WERI-Rb-1 (cell line): ENCODE measurements around the gene SPECC1.

Source experiments
- DNase-seq: peaks from one replicate; pipeline ENCODE4 v3.0.0-alpha.2; 2020
- H3K27ac ChIP-seq: fragments of 250-450 bp; sonication (Bioruptor Pico); 2 replicates; pipeline ENCODE4 v1.5.1; 2020; ENCODE audit warnings: mild to moderate bottlenecking, moderate library complexity
- H3K27me3 ChIP-seq: fragments of 250-450 bp; sonication (Bioruptor Pico); 2 replicates; pipeline ENCODE4 v1.5.1; 2021; ENCODE audit warnings: mild to moderate bottlenecking, low read depth, moderate library complexity; ENCODE audit not compliant: insufficient read depth, severe bottlenecking
- H3K36me3 ChIP-seq: fragments of 250-450 bp; sonication (Bioruptor Pico); 2 replicates; pipeline ENCODE4 v1.5.1; 2020; ENCODE audit warnings: mild to moderate bottlenecking, moderate library complexity
- H3K4me3 ChIP-seq: 2 replicates; pipeline ENCODE4 v1.5.1; 2011; ENCODE audit warnings: low read depth, mild to moderate bottlenecking, control low read depth, low read length
- H3K9me3 ChIP-seq: fragments of 250-450 bp; sonication (Bioruptor Pico); 2 replicates; pipeline ENCODE4 v1.5.1; 2021; ENCODE audit warnings: mild to moderate bottlenecking, moderate library complexity; ENCODE audit not compliant: severe bottlenecking
- CTCF ChIP-seq: IDR thresholded peaks from 2 replicates; pipeline ENCODE4 v1.5.1; 2011; ENCODE audit warnings: low read depth, mild to moderate bottlenecking, control low read depth, inconsistent platforms, low read length

The SPECC1 gene

DNA sequence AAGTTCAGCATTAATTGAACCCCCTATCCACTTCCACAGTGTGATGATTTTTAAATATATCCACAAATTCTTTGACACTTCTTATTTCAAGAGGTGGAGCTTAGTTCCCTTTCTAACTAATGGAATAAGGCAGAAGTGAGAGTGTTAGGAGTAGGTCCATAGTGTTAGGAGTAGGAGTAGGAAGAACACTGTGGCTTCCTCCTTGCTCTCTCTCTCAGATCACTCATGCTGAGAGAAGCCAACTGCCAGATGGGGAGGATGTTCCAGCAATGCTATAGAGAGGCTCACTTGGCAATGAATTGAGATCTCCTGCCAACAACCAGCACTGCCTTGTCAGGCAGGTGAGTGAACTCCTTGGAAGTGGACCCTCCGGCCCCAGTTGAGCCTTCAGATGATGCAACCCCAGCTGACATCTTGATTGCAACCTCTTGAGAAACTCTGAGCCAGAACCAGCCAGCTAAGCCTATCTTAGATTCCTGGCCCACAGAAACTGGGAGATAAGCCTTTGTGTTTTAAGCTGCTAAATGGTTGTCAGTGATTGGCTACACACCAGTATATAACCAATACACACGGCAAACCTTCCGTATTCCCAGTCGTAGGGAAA, 44.3 kb downstream of the SPECC1 start:
- no peak for DNase-seq
- no peaks in the 10 kb centered on the region for H3K27me3 ChIP-seq
- no peaks in the 10 kb centered on the region for H3K36me3 ChIP-seq
- H3K9me3 ChIP-seq, result peaks cover 5% of the 10 kb centered on the region
- no peak overlapping the region for H3K27ac ChIP-seq
- TF ChIP-seq CTCF, result no peak
- H3K4me3 ChIP-seq, result no peak overlapping the region

DNA sequence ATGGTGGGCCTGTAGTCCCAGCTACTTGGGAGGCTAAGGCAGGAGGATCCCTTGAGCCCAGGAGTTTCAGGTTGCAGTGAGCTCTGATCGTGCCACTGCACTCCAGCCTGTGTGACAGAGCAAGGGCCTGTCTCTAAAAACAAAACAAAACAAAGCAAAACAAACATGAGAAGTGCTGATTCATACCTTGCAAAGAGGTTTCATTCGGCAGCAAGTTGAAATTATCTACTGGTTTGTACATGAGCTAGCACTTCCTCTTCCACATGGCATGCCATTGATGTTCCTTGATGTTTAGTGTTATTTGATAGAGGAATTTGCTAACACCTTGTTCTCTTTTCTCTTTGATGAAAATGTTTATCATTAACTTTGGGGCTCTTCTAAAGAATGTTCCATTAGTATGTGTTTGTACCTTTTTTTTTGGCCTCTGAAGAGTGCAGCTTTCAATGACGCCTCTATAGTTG, 50.6 kb downstream of the SPECC1 start:
- H3K27ac ChIP-seq, result no peak overlapping the region
- DNase-seq, result no peak

GRCh38 chr17:20063665-20064648, 54.8 kb downstream of the SPECC1 start:
- no peak for DNase-seq
- H3K27ac ChIP-seq, result no peak overlapping the region
- no peak for TF ChIP-seq CTCF
- H3K27me3 ChIP-seq, result no peaks in the 10 kb centered on the region
- no peaks in the 10 kb centered on the region for H3K36me3 ChIP-seq
- H3K4me3 ChIP-seq, result no peak overlapping the region
- H3K9me3 ChIP-seq, result no peaks in the 10 kb centered on the region

More for the DNA sequence above, 50.6 kb downstream of the SPECC1 start:
- Histone ChIP-seq H3K27me3 (no peaks in the 10 kb centered on the region), H3K4me3 (no peak overlapping the region), H3K36me3 (no peaks in the 10 kb centered on the region), H3K9me3 (no peaks in the 10 kb centered on the region)
- TF ChIP-seq CTCF, result no peak

DNA sequence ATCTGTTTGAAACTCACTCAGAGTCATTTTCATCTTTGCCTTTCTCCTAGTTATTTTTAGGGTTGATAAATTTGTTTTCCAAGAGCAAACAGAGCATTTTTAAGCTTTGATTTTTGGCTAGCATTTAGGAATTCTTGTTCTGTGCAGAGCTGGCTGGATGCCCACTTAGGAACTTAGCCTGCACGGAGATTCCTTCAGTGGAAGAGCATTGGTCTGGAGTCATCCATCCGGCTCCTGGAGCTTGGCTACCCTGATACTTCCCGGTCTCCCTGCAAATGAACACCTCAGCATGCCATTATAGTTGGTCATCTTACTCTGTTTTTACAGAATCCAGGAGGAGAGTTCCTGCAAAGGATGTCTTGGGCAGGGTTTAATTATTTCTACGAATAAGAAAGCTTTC, 57.1 kb downstream of the SPECC1 start:
- Histone ChIP-seq H3K36me3 (no peaks in the 10 kb centered on the region), H3K4me3 (no peak overlapping the region), H3K27me3 (no peaks in the 10 kb centered on the region), H3K9me3 (no peaks in the 10 kb centered on the region), H3K27ac (no peak overlapping the region)
- TF ChIP-seq CTCF, result no peak
- no peak for DNase-seq

- Histone ChIP-seq H3K36me3 (no peaks in the 10 kb centered on the region), H3K4me3 (no peak overlapping the region), H3K9me3 (no peaks in the 10 kb centered on the region), H3K27me3 (no peaks in the 10 kb centered on the region), H3K27ac (no peak overlapping the region)
- no peak for TF ChIP-seq CTCF
- no peak for DNase-seq
These were observed 58.6 kb downstream of the SPECC1 start for GRCh38 chr17:20067711-20068110.
